ENCODE measurements around the gene PSME4.
"Not testable (repeated sequence)": the region's sequence is repeated elsewhere in the genome, so short reads cannot be mapped to it uniquely, and the experiment has no call there.

The PSME4 gene

GRCh38 chr2:53964987-53965687 is 5.7 kb downstream of the PSME4 start:
- DNase-seq = no peak

- DNase-seq = peak; percentile 22
Measured at GRCh38 chr2:53964257-53964952, 6.4 kb downstream of the PSME4 start.

GRCh38 chr2:53961478-53962216 is 9.1 kb downstream of the PSME4 start:
- DNase-seq = not testable (repeated sequence)

- no peak for DNase-seq
Measured at GRCh38 chr2:53960476-53960875, 10.3 kb downstream of the PSME4 start.

GRCh38 chr2:53958443-53958842 is 12.3 kb downstream of the PSME4 start:
- no peak for DNase-seq

GRCh38 chr2:53952519-53952918 is 18.3 kb downstream of the PSME4 start:
- DNase-seq = no peak

- DNase-seq = no peak
Measured at GRCh38 chr2:53949457-53949856, 21.3 kb downstream of the PSME4 start.

- DNase-seq = no peak
Measured at GRCh38 chr2:53945538-53945937, 25.3 kb downstream of the PSME4 start.

GRCh38 chr2:53944542-53944941 is 26.3 kb downstream of the PSME4 start:
- DNase-seq = no peak

- DNase-seq = no peak
Measured at GRCh38 chr2:53942280-53942679, 28.5 kb downstream of the PSME4 start.

- no peak for DNase-seq
Measured at GRCh38 chr2:53941749-53942148, 29.0 kb downstream of the PSME4 start.

- DNase-seq = no peak
Measured at GRCh38 chr2:53939656-53940055, 31.1 kb downstream of the PSME4 start.

- DNase-seq = no peak
Measured at GRCh38 chr2:53938904-53939303, 31.9 kb downstream of the PSME4 start.

GRCh38 chr2:53933329-53933728 is 37.5 kb downstream of the PSME4 start:
- no peak for DNase-seq

- not testable (repeated sequence) for DNase-seq
Measured at GRCh38 chr2:53926321-53926720, 44.5 kb downstream of the PSME4 start.

GRCh38 chr2:53913721-53914120 is 57.1 kb downstream of the PSME4 start:
- DNase-seq = peak; percentile 18

GRCh38 chr2:53911434-53912189 is 59.2 kb downstream of the PSME4 start:
- no peak for DNase-seq

GRCh38 chr2:53907582-53907981 is 63.2 kb downstream of the PSME4 start:
- DNase-seq = no peak

- DNase-seq = no peak
Measured at GRCh38 chr2:53905396-53905795, 65.4 kb downstream of the PSME4 start.

- DNase-seq = no peak
Measured at GRCh38 chr2:53903011-53903410, 67.8 kb downstream of the PSME4 start.

GRCh38 chr2:53901192-53901591 is 69.6 kb downstream of the PSME4 start:
- DNase-seq = no peak

GRCh38 chr2:53896864-53897263 is 73.9 kb downstream of the PSME4 start:
- no peak for DNase-seq
